ENCODE measurements around the gene OR6C4.
"Not testable (repeated sequence)": the region's sequence is repeated elsewhere in the genome, so short reads cannot be mapped to it uniquely, and the experiment has no call there.

OR6C4 gene

DNA sequence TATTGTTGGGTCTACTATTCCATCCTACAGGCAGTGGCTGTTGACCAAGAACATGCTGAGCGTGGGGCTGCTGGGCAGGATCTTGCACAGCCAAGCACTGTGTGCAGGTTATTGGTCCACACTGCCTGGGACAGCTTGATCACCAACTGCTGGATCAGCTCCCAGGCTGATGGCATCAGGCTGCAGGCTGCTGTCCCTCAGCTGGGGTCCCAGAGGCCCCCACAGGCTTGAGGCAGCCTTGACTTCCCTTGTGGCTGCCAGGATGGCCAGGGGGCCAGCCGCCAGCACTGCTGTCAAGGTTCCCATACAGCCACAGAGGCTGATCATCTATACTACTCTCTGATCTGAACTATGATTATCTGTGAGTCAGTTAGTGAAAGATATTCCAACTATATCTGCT lies 32.7 kb downstream of the OR6C4 start:
- Histone ChIP-seq H3K4me3 (ENCODE audit: low read length) (no peak overlapping the region), H3K4me1 (ENCODE audit: low read length) (no peaks in the 10 kb centered on the region), H2AFZ (ENCODE audit: low read length) (no peak overlapping the region), H3K9me3 (replicated peaks; ENCODE audit: insufficient read depth, low read length) (no peaks in the 10 kb centered on the region), H3K9me2 (replicated peaks; ENCODE audit: insufficient read depth, low read length) (no peaks in the 10 kb centered on the region), H3K4me2 (ENCODE audit: low read depth, low read length) (no peak overlapping the region), H3K9ac (ENCODE audit: low read length) (no peak overlapping the region), H3F3A (ENCODE audit: insufficient read depth, low read length) (no peaks in the 10 kb centered on the region), H3K27me3 (replicated peaks; ENCODE audit: insufficient read depth, low read length) (no peaks in the 10 kb centered on the region), H3K36me3 (replicated peaks; ENCODE audit: insufficient read depth, low read length) (no peaks in the 10 kb centered on the region), H3K79me2 (ENCODE audit: low read length) (no peaks in the 10 kb centered on the region), H3K27ac (ENCODE audit: low read length) (no peak overlapping the region), H4K20me1 (ENCODE audit: insufficient read depth, low read length) (no peaks in the 10 kb centered on the region)
- DNase-seq = no peak
- TF ChIP-seq EZH2 (optimal IDR thresholded peaks at IDR 0.05; ENCODE audit: low read depth, low read length) (no peak), EZH2phosphoT487 (IDR thresholded peaks at IDR 0.05; ENCODE audit: low read length) (no peak), CTCF (IDR thresholded peaks at IDR 0.05; ENCODE audit: low read length) (no peak)

GRCh38 chr12:55585817-55586216 lies 36.4 kb downstream of the OR6C4 start:
- no peak overlapping the region for H3K4me3 ChIP-seq (ENCODE audit: low read length)
- no peaks in the 10 kb centered on the region for H3K9me2 ChIP-seq (replicated peaks; ENCODE audit: insufficient read depth, low read length)
- H3F3A ChIP-seq (ENCODE audit: insufficient read depth, low read length) = no peaks in the 10 kb centered on the region
- TF ChIP-seq EZH2 (optimal IDR thresholded peaks at IDR 0.05; ENCODE audit: low read depth, low read length) (no peak), CTCF (IDR thresholded peaks at IDR 0.05; ENCODE audit: low read length) (no peak), EZH2phosphoT487 (IDR thresholded peaks at IDR 0.05; ENCODE audit: low read length) (no peak)
- H3K9me3 ChIP-seq (replicated peaks; ENCODE audit: insufficient read depth, low read length) = no peaks in the 10 kb centered on the region
- H3K79me2 ChIP-seq (ENCODE audit: low read length) = no peaks in the 10 kb centered on the region
- no peak overlapping the region for H3K4me2 ChIP-seq (ENCODE audit: low read depth, low read length)
- no peaks in the 10 kb centered on the region for H3K4me1 ChIP-seq (ENCODE audit: low read length)
- no peak overlapping the region for H3K27ac ChIP-seq (ENCODE audit: low read length)
- H2AFZ ChIP-seq (ENCODE audit: low read length) = no peak overlapping the region
- H3K9ac ChIP-seq (ENCODE audit: low read length) = no peak overlapping the region
- DNase-seq = no peak
- H4K20me1 ChIP-seq (ENCODE audit: insufficient read depth, low read length) = no peaks in the 10 kb centered on the region
- no peaks in the 10 kb centered on the region for H3K36me3 ChIP-seq (replicated peaks; ENCODE audit: insufficient read depth, low read length)
- no peaks in the 10 kb centered on the region for H3K27me3 ChIP-seq (replicated peaks; ENCODE audit: insufficient read depth, low read length)

DNA sequence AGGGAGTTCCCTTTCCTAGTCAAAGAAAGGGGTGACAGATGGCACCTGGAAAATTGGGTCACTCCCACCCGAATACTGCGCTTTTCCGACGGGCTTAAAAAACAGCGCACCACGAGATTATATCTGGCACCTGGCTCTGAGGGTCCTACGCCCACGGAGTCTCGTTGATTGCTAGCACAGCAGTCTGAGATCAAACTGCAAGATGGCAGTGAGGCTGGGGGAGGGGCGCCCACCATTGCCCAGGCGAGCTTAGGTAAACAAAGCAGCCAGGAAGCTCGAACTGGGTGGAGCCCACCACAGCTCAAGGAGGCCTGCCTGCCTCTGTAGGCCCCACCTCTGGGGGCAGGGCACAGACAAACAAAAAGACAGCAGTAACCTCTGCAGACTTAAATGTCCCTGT lies 40.8 kb downstream of the OR6C4 start:
- DNase-seq; H3F3A ChIP-seq (ENCODE audit: insufficient read depth, low read length); H3K79me2 ChIP-seq (ENCODE audit: low read length); H4K20me1 ChIP-seq (ENCODE audit: insufficient read depth, low read length); H2AFZ ChIP-seq (ENCODE audit: low read length); H3K27ac ChIP-seq (ENCODE audit: low read length); H3K4me2 ChIP-seq (ENCODE audit: low read depth, low read length); H3K4me1 ChIP-seq (ENCODE audit: low read length); H3K9ac ChIP-seq (ENCODE audit: low read length); H3K36me3 ChIP-seq (replicated peaks; ENCODE audit: insufficient read depth, low read length); H3K4me3 ChIP-seq (ENCODE audit: low read length); H3K9me2 ChIP-seq (replicated peaks; ENCODE audit: insufficient read depth, low read length); H3K27me3 ChIP-seq (replicated peaks; ENCODE audit: insufficient read depth, low read length); H3K9me3 ChIP-seq (replicated peaks; ENCODE audit: insufficient read depth, low read length): not testable (repeated sequence)
